Measurements from ENCODE around the gene PRPS1.
"Not testable (repeated sequence)": the region's sequence is repeated elsewhere in the genome, so short reads cannot be mapped to it uniquely, and the experiment has no call there.

The PRPS1 gene

DNA sequence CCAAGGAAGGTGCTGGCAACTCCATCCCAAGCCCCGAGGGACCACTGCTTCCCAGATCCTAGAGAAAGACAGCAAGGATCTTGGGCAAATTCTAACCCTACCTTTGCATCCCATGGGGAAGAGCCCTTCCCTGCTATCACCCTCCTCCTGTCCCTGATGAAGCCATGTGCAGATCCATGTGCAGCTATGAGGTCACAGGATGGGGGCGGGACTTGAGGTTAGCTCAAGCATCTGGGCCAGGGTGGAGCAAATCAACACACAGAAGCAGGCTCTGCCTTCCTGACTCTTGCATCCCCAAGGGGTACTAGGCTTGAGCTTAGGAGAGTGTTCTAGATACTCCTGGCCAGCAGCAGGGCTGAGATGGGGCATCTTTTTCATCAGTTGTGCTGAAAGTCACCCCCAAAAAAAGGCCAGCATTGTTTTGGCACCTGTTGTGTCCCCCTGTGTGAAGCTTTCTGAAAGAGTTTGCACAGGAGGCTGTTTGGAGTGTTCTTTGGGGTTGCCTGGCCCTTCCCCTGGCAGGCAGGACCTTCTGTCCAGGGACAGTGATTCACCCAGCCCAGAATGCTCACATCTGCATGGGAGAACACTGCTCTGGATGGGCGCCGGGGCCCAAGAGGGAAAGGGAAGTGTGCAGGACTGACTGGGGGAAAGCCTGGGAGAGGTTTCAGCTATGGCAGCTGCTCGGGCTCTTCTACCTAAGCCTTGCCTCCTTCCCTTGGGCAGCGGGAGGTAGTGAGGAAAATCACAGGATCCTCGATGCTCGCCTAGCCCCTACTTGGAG is 50.8 kb downstream of the PRPS1 start:
- peaks cover 58% of the 10 kb centered on the region for H3K4me1 ChIP-seq
- no peak overlapping the region for H3K9ac ChIP-seq
- no peak overlapping the region for H3K4me3 ChIP-seq
- H3K36me3 ChIP-seq = no peaks in the 10 kb centered on the region
- no peak overlapping the region for H3K27ac ChIP-seq
- no peaks in the 10 kb centered on the region for H3K9me3 ChIP-seq
- TF ChIP-seq Cebpa-rat (IDR thresholded peaks at IDR 0.05) = no peak
- peaks cover 26% of the 10 kb centered on the region for H4K20me1 ChIP-seq
- peak overlapping the region; percentile 48 for H3K4me2 ChIP-seq
- H3K27me3 ChIP-seq = peaks cover 100% of the 10 kb centered on the region

DNA sequence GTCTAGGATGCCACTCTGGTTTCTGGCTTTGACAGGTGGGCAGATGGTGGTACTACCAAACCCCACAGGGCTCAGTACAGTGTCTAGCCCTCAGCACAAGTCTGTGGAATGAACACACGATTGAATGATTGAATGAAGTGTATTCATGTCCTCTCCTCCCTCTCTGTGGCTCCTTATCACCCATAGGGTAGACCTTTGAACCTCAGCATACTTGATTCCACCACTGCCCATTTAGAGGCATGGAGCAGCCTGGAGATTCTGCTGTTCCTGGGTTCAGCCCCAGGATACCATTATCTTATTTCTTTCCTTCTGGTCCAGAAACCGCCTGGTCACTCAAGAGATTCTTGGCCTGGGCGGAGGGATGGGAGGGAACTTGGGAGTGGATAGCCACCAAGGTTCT is 53.9 kb downstream of the PRPS1 start:
- no peak for TF ChIP-seq Cebpa-rat (IDR thresholded peaks at IDR 0.05)
- H3K9ac ChIP-seq = no peak overlapping the region

DNA sequence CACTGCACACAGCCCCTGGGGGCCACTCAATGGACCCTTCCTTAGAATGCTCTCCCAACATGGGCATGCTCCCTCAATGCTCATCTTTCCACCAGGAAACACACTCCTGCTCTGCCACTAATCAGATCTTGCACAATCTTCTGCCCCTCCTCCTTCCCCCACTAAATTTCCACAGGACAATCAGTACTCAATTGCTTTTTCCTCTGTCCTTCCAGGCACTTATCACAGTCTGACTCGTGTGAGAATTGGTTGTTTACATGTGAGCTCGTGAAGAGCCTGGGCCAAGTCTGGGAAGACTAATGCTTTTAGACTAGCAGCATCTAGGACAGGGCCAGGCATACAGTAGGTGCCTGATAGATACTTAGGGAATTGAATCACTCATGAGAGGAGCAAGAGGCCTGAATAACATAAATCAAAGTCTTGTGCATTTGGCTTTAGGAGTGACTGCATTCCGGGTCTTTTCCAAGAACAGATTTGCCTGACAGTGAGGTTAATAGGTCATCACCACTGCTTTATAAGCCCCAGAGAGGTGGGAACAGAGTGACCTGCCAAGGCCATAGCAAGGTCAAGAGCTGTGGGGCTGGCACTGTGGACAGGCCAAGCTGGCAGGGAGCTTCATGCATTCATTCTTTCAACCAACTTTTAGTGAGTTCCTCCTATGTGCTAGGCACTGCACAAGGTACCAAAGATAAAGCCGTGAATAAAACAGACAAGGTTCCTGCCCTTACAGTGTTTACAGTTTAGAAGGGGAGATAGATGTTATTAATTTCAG is 55.0 kb downstream of the PRPS1 start:
- Histone ChIP-seq H3K4me2 (no peak overlapping the region), H3K4me3 (no peak overlapping the region), H4K20me1 (no peaks in the 10 kb centered on the region; the same call in 1 of the 2 replicates), H3K4me1 (peaks cover 47% of the 10 kb centered on the region), H3K36me3 (no peaks in the 10 kb centered on the region), H3K27ac (no peak overlapping the region), H3K9ac (no peak overlapping the region), H3K27me3 (peaks cover 100% of the 10 kb centered on the region), H3K9me3 (no peaks in the 10 kb centered on the region)
- no peak for TF ChIP-seq Cebpa-rat (IDR thresholded peaks at IDR 0.05)

More for the DNA sequence above, 53.9 kb downstream of the PRPS1 start:
- no peaks in the 10 kb centered on the region; the same call in 1 of the 2 replicates for H4K20me1 ChIP-seq
- H3K4me3 ChIP-seq = no peak overlapping the region
- peaks cover 100% of the 10 kb centered on the region for H3K27me3 ChIP-seq
- no peak overlapping the region for H3K27ac ChIP-seq
- H3K36me3 ChIP-seq = no peaks in the 10 kb centered on the region
- H3K4me1 ChIP-seq = peaks cover 57% of the 10 kb centered on the region
- H3K9me3 ChIP-seq = no peaks in the 10 kb centered on the region
- no peak overlapping the region for H3K4me2 ChIP-seq

DNA sequence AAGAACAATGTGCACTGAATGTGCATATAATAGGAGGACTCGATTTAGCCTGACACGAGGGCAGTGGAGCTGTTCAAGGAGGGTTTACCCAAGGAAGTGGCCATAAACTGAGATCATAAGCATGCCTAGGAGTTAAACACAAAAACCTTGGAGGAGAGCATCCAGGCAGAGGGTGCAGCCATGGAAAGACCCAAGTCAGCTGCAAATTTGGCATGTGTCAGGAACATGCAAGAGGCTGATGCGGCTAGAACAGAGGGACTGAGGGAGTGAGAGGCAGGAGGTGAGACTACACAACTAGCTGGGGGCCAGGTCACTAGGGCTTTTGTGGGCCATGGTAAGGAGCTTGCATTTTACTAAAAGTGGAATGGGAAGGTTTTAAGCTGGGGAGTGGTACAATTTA is 55.6 kb downstream of the PRPS1 start:
- Histone ChIP-seq H3K4me3 (no peak overlapping the region), H4K20me1 (no peaks in the 10 kb centered on the region; the same call in 1 of the 2 replicates), H3K27me3 (peaks cover 100% of the 10 kb centered on the region), H3K4me2 (0 out of 2 replicates have a peak overlapping the region, but pooled peaks have one; percentile 48), H3K27ac (no peak overlapping the region), H3K4me1 (peaks cover 40% of the 10 kb centered on the region), H3K9ac (no peak overlapping the region), H3K36me3 (no peaks in the 10 kb centered on the region), H3K9me3 (no peaks in the 10 kb centered on the region)
- no peak for TF ChIP-seq Cebpa-rat (IDR thresholded peaks at IDR 0.05)

DNA sequence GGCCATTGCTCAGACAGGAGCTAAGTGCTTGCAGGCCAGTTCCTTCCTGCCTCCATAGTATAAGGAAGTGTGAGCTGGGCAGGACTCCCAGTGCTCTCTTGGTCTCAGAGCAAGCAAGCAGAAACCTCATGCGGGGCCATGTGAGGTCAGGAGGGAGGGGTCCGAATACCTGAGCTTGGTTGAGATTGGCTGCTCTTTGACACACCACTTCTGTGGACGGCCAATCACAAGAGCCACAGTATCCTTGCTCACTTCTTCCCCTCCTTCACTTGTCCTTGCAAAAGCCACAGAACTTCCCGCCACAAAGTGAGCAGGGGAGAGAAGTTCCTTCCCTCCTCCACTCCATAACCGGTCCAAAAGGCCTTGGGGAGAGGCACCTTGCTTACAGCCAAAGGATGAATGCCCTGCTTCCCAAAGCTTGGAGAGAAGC is 56.7 kb downstream of the PRPS1 start:
- no peaks in the 10 kb centered on the region for H3K9me3 ChIP-seq
- TF ChIP-seq Cebpa-rat (IDR thresholded peaks at IDR 0.05) = no peak
- H3K27ac ChIP-seq = no peak overlapping the region
- peaks cover 32% of the 10 kb centered on the region for H3K4me1 ChIP-seq
- H3K27me3 ChIP-seq = peaks cover 100% of the 10 kb centered on the region
- H3K9ac ChIP-seq = no peak overlapping the region
- H4K20me1 ChIP-seq = no peaks in the 10 kb centered on the region; the same call in 1 of the 2 replicates
- peak overlapping the region; percentile 48 for H3K4me2 ChIP-seq
- no peak overlapping the region for H3K4me3 ChIP-seq
- H3K36me3 ChIP-seq = no peaks in the 10 kb centered on the region

DNA sequence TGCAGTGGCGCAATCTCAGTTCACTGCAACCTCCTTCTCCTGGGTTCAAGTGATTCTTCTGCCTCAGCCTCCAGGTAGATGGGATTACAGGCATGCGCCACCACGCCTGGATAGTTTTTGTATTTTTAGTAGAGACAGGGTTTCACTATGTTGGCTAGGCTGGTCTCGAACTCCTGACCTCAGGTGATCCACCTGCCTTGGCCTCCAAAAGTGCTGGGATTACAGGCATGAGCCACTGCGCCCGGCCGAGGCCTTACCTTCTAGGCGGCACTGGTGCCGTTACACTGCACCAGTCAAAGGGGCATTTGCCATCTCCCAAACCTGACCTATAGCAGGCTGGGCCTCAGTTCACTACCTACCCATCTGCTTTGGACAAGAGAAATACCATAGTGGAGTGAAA is 57.3 kb downstream of the PRPS1 start:
- H3K4me2 ChIP-seq = peak overlapping the region; percentile 48; the same call in 1 of the 2 replicates
- H3K27me3 ChIP-seq = peaks cover 100% of the 10 kb centered on the region
- not testable (repeated sequence) for H3K36me3 ChIP-seq, H3K9me3 ChIP-seq, H3K4me3 ChIP-seq, H4K20me1 ChIP-seq, H3K9ac ChIP-seq, H3K27ac ChIP-seq
- H3K4me1 ChIP-seq = peaks cover 32% of the 10 kb centered on the region

DNA sequence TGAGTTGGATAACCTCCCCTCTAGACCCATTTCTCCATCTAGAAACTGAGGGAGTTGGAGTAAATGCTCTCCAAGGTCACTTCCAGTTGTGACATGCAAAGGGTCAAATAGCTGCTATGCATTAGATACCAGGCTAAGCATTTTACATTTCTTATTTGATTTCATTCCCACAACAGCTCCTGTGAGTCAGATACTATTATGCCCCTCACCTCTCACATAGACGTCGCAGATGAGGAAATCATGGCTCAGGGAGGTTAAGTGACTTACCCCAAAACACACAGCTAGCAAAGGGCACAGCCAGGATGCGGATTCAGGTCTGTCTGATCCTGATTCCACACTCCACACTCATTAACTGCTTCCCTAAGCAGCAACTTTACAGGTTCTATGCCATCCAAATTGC is 57.7 kb downstream of the PRPS1 start:
- no peaks in the 10 kb centered on the region for H3K9me3 ChIP-seq
- H3K4me2 ChIP-seq = peak overlapping the region; percentile 42; the same call in 1 of the 2 replicates
- no peak for TF ChIP-seq Cebpa-rat (IDR thresholded peaks at IDR 0.05)
- H3K4me1 ChIP-seq = peaks cover 32% of the 10 kb centered on the region
- no peaks in the 10 kb centered on the region for H3K36me3 ChIP-seq
- peaks cover 100% of the 10 kb centered on the region for H3K27me3 ChIP-seq
- H3K27ac ChIP-seq = no peak overlapping the region
- H3K9ac ChIP-seq = no peak overlapping the region
- no peak overlapping the region for H3K4me3 ChIP-seq
- H4K20me1 ChIP-seq = no peaks in the 10 kb centered on the region; the same call in 1 of the 2 replicates

DNA sequence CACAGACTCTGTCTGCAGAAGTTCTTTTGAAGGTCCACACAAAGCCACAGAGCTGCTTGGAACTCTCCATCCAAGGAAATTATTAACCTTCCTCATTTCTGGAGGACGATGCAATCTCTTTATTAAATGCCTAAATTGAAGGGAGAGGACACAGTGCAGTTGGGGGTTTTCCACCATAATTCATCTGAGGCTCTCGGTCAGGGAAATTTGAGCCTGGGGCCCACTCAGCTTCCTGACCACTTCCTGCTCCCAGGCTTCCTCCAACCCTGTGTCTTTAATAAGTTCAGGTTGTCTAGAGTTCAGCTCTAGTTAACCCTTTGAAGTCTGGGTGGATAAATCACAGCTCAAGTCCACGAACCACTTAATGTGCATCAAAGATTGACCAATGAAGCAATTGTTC is 58.5 kb downstream of the PRPS1 start:
- Histone ChIP-seq H3K4me1 (peaks cover 32% of the 10 kb centered on the region), H3K9ac (no peak overlapping the region), H3K27ac (no peak overlapping the region), H3K4me2 (peak overlapping the region; percentile 42), H3K27me3 (peaks cover 100% of the 10 kb centered on the region), H4K20me1 (no peaks in the 10 kb centered on the region; the same call in 1 of the 2 replicates), H3K9me3 (no peaks in the 10 kb centered on the region), H3K4me3 (no peak overlapping the region), H3K36me3 (no peaks in the 10 kb centered on the region)
- TF ChIP-seq Cebpa-rat (IDR thresholded peaks at IDR 0.05) = no peak

DNA sequence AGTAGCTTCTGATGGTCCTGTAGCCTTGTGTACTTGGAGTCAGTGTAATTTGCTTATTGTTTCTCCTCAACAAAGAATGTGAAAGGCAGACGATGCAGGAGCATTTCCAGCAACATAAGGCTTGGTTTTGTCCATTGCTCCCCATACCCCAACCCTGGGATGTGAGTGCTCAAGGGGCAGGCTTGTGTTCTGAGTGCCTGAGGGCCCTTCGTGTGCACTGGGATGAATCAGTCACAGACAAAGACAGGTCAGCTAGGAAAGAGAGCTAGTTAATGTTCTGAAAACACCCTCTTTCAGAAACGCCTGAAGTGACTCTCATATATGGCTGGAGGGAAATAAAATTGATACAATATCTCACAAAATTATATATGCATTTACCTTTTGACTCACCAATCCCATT is 59.1 kb downstream of the PRPS1 start:
- no peak for TF ChIP-seq Cebpa-rat (IDR thresholded peaks at IDR 0.05)
- Histone ChIP-seq H3K36me3 (no peaks in the 10 kb centered on the region), H3K9ac (no peak overlapping the region), H4K20me1 (no peaks in the 10 kb centered on the region; the same call in 1 of the 2 replicates), H3K27ac (no peak overlapping the region), H3K4me2 (peak overlapping the region; percentile 42; the same call in 1 of the 2 replicates), H3K27me3 (peaks cover 100% of the 10 kb centered on the region), H3K9me3 (no peaks in the 10 kb centered on the region), H3K4me1 (peaks cover 32% of the 10 kb centered on the region), H3K4me3 (no peak overlapping the region)

DNA sequence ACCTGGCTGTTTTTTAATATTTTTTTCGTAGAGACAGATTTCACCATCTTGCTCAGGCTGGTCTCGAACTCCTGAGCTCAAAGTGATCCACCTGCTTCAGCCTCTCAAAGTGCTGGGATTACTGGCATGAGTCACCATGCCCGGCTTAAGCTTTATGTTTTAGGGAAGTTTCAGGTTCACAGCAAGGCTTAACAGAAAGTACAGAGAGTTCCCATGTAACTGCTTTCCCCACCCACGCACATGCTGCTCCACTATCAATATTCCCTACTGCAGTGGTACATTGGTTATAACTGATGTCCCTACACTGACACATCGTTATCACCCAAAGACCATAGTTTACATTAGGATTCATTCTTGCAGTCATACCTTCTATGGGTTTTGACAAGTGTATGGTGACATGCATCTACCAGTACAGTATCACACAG is 62.7 kb downstream of the PRPS1 start:
- no peak for TF ChIP-seq Cebpa-rat (IDR thresholded peaks at IDR 0.05)
- Histone ChIP-seq H3K36me3 (no peaks in the 10 kb centered on the region), H3K9me3 (no peaks in the 10 kb centered on the region), H3K4me2 (no peak overlapping the region), H3K27ac (no peak overlapping the region), H3K9ac (no peak overlapping the region), H3K27me3 (peaks cover 81% of the 10 kb centered on the region), H3K4me1 (peaks cover 11% of the 10 kb centered on the region), H4K20me1 (no peaks in the 10 kb centered on the region; the same call in 1 of the 2 replicates), H3K4me3 (no peak overlapping the region)

Data from BLaER1 (cell line).